SU-DHL-6 (cell line): ENCODE results near the gene ORMDL2.

ENCODE experiments used
- H2AFZ ChIP-seq: fragments of 200-600 bp; sonication (generic); 2 replicates; pipeline ENCODE4 v1.6.1; 2014; ENCODE audit warnings: low read depth, mild to moderate bottlenecking, moderate library complexity, mixed read lengths, antibody characterized with exemption, low read length; ENCODE audit not compliant: severe bottlenecking
- H3F3A ChIP-seq: fragments of 200-600 bp; shearing (Covaris generic); 2 replicates; pipeline ENCODE4 v1.6.0; 2016; ENCODE audit warnings: antibody characterized with exemption, mild to moderate bottlenecking; ENCODE audit not compliant: insufficient read depth
- H3K27ac ChIP-seq: fragments of 200-600 bp; sonication (generic); 2 replicates; pipeline ENCODE4 v1.5.1; 2016; ENCODE audit warnings: low read depth, mild to moderate bottlenecking, low read length, moderate library complexity, mixed read lengths
- H3K27me3 ChIP-seq: fragments of 200-600 bp; sonication (generic), shearing (Covaris generic); 2 replicates; pipeline ENCODE4 v1.6.0; 2014; ENCODE audit warnings: mild to moderate bottlenecking, low read length
- H3K36me3 ChIP-seq: fragments of 200-600 bp; sonication (generic); 2 replicates; pipeline ENCODE4 v1.6.1; 2014; ENCODE audit warnings: mild to moderate bottlenecking, low read length, mixed read lengths
- H3K4me2 ChIP-seq: fragments of 300-600, 200-600 bp; shearing (Covaris generic), sonication (generic); 2 replicates; pipeline ENCODE4 v1.6.0; 2014; ENCODE audit warnings: low read length, low read depth, mild to moderate bottlenecking; ENCODE audit not compliant: poor library complexity, severe bottlenecking
- H3K4me3 ChIP-seq: fragments of 200-600 bp; sonication (generic); 2 replicates; pipeline ENCODE4 v1.5.1; 2014; ENCODE audit warnings: antibody characterized with exemption, low read length, mild to moderate bottlenecking, mixed read lengths; ENCODE audit not compliant: insufficient read depth, poor library complexity, severe bottlenecking
- H3K79me2 ChIP-seq: fragments of 200-600 bp; sonication (generic); 2 replicates; pipeline ENCODE4 v1.6.1; 2014; ENCODE audit warnings: mild to moderate bottlenecking, low read length, moderate library complexity; ENCODE audit not compliant: insufficient read depth
- H3K9ac ChIP-seq: fragments of 200-600 bp; sonication (generic); 2 replicates; pipeline ENCODE4 v1.7.0; 2014; ENCODE audit warnings: mild to moderate bottlenecking, low read length
- H3K9me2 ChIP-seq: fragments of 200-600 bp; sonication (generic); replicated peaks from 2 replicates; pipeline ENCODE4 v1.6.1; 2014; ENCODE audit warnings: low read length; ENCODE audit not compliant: insufficient read depth
- H3K9me3 ChIP-seq: fragments of 200-600 bp; sonication (generic); 2 replicates; pipeline ENCODE4 v1.6.1; 2014; ENCODE audit warnings: low read length, mixed read lengths; ENCODE audit not compliant: insufficient read depth
- H4K20me1 ChIP-seq: fragments of 200-600 bp; sonication (generic); 2 replicates; pipeline ENCODE4 v1.6.1; 2014; ENCODE audit warnings: low read depth, mild to moderate bottlenecking, antibody characterized with exemption, low read length, moderate library complexity, mixed read lengths
- EZH2phosphoT487 ChIP-seq: fragments of 200-600 bp; sonication (generic), shearing (Covaris generic); conservative IDR thresholded peaks from 2 replicates; pipeline ENCODE4 v1.6.1; 2018; ENCODE audit warnings: mild to moderate bottlenecking, antibody characterized with exemption, low read length, moderate library complexity, mixed read lengths
- TF ChIP-seq, protein P1 (sequence below): fragments of 200-600 bp; sonication (generic); IDR thresholded peaks from one replicate; pipeline ENCODE4 v1.5.1; 2017; ENCODE audit warnings: antibody characterized with exemption, mild to moderate bottlenecking, low read length, moderate library complexity; ENCODE audit not compliant: insufficient read depth, poor library complexity, severe bottlenecking

ORMDL2 gene

GRCh38 chr12:55816881-55817344 is 928 bp upstream of the ORMDL2 start:
- H3K4me2 ChIP-seq: peak overlapping the region; percentile 95
- H3F3A ChIP-seq: peaks cover 13% of the 10 kb centered on the region; the same call in 1 of the 2 replicates
- H4K20me1 ChIP-seq: peaks cover 4% of the 10 kb centered on the region; the same call in 1 of the 2 replicates
- H3K4me3 ChIP-seq: peak overlapping the region; percentile 80
- H3K9me2 ChIP-seq: no peaks in the 10 kb centered on the region
- H3K9ac ChIP-seq: peak overlapping the region; percentile 83
- H3K27ac ChIP-seq: peak overlapping the region; percentile 62
- H3K79me2 ChIP-seq: peaks cover 71% of the 10 kb centered on the region
- peak overlapping the region; percentile 64 for H2AFZ ChIP-seq
- 0 out of 2 replicates have a peak, but pooled peaks cover 8% of the 10 kb centered on the region for H3K36me3 ChIP-seq
- no peaks in the 10 kb centered on the region for H3K9me3 ChIP-seq
- no peak for TF ChIP-seq EZH2phosphoT487
- H3K27me3 ChIP-seq: no peaks in the 10 kb centered on the region

DNA sequence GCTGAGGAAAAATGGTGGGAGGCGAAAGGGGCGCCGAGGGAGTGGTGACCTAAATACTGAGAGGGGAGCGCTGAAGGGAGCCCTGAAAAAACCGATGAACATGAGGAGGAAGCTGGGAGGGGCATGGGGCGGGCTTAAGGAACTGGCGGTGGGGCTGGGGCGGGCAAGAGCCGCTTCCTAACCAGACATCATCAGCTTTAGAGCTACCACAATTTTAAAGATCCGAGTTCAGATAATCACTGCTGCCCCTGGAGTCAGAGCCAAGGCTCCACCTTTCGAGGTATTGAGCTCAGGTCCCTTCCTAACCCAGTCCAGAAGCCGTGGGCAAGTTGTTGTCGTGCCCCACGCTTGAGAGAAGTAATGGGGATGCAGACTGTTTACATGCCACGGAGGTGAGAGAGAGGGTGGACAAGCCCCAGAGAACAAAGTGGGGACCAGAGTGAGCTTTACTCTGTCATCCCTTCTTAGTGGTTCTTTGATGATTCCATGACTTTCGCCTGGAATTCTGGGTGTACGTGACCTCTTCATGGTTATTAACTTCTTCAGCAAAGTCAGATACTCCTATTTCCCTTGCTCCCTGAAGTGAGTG is 393 bp downstream of the ORMDL2 start:
- H3K9me2 ChIP-seq: no peaks in the 10 kb centered on the region
- H2AFZ ChIP-seq: peak overlapping the region; percentile 65
- H3K79me2 ChIP-seq: peaks cover 58% of the 10 kb centered on the region
- H3F3A ChIP-seq: peaks cover 25% of the 10 kb centered on the region
- H3K9me3 ChIP-seq: no peaks in the 10 kb centered on the region
- H3K27ac ChIP-seq: peak overlapping the region; percentile 70
- TF ChIP-seq EZH2phosphoT487: no peak
- TF ChIP-seq, protein P1, sequence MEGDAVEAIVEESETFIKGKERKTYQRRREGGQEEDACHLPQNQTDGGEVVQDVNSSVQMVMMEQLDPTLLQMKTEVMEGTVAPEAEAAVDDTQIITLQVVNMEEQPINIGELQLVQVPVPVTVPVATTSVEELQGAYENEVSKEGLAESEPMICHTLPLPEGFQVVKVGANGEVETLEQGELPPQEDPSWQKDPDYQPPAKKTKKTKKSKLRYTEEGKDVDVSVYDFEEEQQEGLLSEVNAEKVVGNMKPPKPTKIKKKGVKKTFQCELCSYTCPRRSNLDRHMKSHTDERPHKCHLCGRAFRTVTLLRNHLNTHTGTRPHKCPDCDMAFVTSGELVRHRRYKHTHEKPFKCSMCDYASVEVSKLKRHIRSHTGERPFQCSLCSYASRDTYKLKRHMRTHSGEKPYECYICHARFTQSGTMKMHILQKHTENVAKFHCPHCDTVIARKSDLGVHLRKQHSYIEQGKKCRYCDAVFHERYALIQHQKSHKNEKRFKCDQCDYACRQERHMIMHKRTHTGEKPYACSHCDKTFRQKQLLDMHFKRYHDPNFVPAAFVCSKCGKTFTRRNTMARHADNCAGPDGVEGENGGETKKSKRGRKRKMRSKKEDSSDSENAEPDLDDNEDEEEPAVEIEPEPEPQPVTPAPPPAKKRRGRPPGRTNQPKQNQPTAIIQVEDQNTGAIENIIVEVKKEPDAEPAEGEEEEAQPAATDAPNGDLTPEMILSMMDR: no peak
- H3K27me3 ChIP-seq: no peaks in the 10 kb centered on the region
- H4K20me1 ChIP-seq: peaks cover 4% of the 10 kb centered on the region; the same call in 1 of the 2 replicates
- H3K9ac ChIP-seq: peak overlapping the region; percentile 71
- H3K36me3 ChIP-seq: peaks cover 18% of the 10 kb centered on the region; the same call in 1 of the 2 replicates
- H3K4me3 ChIP-seq: peak overlapping the region; percentile 91
- peak overlapping the region; percentile 69 for H3K4me2 ChIP-seq

DNA sequence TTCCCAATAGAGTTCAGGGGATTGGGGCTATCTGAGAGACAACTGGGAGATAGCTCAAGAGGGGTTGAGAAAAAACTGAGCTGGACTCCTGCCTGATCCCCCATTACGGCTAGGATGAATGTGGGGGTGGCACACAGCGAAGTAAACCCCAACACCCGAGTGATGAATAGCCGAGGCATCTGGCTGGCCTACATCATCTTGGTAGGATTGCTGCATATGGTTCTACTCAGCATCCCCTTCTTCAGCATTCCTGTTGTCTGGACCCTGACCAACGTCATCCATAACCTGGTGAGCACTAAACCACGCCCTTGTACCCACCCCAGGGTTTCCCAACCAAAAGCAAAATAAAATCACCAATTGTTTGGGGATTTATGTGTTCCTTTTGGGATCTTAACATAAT is 1.0 kb downstream of the ORMDL2 start:
- Histone ChIP-seq H3K9ac (peak overlapping the region; percentile 71), H3K27ac (no peak overlapping the region), H3K4me3 (peak overlapping the region; percentile 91), H3K9me3 (no peaks in the 10 kb centered on the region), H4K20me1 (peaks cover 4% of the 10 kb centered on the region; the same call in 1 of the 2 replicates), H3K9me2 (no peaks in the 10 kb centered on the region), H3K79me2 (peaks cover 51% of the 10 kb centered on the region), H3K36me3 (peaks cover 18% of the 10 kb centered on the region; the same call in 1 of the 2 replicates), H2AFZ (no peak overlapping the region), H3F3A (peaks cover 26% of the 10 kb centered on the region), H3K27me3 (no peaks in the 10 kb centered on the region), H3K4me2 (peak overlapping the region; percentile 69)
- no peak for TF ChIP-seq EZH2phosphoT487

- Histone ChIP-seq H3K9me3 (no peaks in the 10 kb centered on the region), H3K9me2 (no peaks in the 10 kb centered on the region), H3F3A (peaks cover 38% of the 10 kb centered on the region), H3K36me3 (peaks cover 18% of the 10 kb centered on the region; the same call in 1 of the 2 replicates), H4K20me1 (peaks cover 4% of the 10 kb centered on the region; the same call in 1 of the 2 replicates), H3K4me2 (no peak overlapping the region), H3K79me2 (peaks cover 34% of the 10 kb centered on the region), H3K9ac (no peak overlapping the region), H3K27ac (no peak overlapping the region), H3K4me3 (no peak overlapping the region), H2AFZ (no peak overlapping the region), H3K27me3 (no peaks in the 10 kb centered on the region)
- TF ChIP-seq, protein P1: no peak
- TF ChIP-seq EZH2phosphoT487: no peak
Observed at GRCh38 chr12:55820679-55821078, 2.8 kb downstream of the ORMDL2 start.
